ENCODE data around the gene SEMA7A.

The SEMA7A gene

GRCh38 chr15:74429781-74430400 is 3.9 kb downstream of the SEMA7A start:
- DNase-seq: no peak

DNA sequence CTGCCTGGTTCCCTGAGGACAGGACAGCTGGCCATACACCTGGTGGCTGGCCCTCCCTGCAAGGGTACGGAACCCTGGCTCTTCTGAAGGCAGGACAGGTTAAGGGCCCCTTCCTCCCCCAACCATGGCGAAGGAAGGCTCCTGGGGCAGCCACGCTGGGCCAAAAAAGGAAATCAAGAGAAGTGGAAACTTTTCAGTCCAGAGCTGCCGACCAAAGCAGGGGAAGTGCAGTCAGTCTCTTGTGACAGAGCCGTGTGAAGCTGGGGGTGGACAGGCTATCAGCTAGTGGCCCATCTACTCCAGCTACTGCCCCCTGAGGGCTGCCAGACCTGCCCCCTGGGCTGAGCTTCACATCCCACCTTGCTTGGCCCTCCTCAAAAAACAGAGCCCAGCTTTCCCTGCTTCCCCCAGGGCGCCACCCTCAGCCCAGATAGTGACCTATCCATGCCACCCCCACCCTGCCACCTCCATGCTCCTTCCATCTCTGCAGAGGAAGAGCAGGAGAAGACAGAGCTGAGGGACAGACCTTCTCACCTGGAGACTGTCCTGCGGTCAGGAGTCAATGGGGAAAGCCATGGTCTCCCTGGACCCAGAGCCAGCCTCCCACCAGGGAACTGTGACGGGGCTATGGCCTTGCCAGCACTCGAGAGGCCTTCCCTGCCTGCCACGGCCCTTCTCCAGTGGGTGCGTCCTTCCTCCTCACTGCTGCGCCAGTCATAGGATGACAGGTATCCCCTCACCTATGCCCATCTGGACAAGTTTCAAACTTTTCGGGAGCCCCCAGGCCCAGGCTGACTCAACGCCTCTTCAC is 4.6 kb downstream of the SEMA7A start:
- no peak for DNase-seq

GRCh38 chr15:74428442-74428787 is 5.3 kb downstream of the SEMA7A start:
- DNase-seq: no peak

DNA sequence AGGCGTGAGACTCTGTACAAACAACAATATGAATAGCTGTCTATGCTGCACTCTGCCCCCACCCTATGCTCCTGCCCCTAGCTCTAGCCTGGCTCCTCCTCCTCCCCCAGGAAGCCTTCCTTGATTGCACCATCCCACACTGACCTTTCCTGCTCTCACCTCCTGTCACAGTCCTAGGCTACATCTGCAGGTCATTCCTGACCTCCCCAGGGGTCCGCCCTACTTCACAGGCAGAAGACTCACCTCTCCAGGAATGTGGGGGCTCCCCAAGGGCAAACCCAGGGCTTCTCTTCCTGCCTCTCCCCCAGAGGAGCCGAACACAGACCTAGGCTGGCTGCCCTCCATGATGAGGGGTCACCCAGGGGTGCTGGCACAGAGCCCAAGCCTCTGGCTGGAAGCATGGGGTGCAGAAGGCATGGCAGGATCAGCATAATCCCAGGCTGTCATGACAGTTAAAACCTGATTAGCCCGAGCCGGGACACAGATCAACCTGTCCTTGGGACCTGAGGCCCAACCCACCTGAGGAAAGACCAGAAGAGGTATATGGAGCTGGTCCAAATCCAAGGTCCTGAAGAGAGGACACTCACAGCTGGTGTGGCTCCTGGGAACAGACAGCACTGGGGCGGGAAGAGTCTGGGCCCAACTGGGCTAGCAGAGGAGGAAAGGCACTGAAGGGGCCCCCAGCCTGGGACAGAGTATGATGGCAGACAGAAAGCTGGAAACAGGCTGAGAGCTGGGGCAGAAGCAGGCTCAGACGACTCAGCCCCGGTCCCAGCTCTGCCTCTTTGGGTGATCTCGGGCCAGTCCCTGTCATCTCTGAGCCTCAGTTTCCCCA is 5.9 kb downstream of the SEMA7A start:
- DNase-seq: no peak

GRCh38 chr15:74426404-74427281 is 7.1 kb downstream of the SEMA7A start:
- no peak for DNase-seq

GRCh38 chr15:74425630-74426029 is 8.1 kb downstream of the SEMA7A start:
- DNase-seq: no peak

GRCh38 chr15:74424901-74425528 is 8.7 kb downstream of the SEMA7A start:
- no peak for DNase-seq

GRCh38 chr15:74423431-74424257 is 10.1 kb downstream of the SEMA7A start:
- no peak for DNase-seq

DNA sequence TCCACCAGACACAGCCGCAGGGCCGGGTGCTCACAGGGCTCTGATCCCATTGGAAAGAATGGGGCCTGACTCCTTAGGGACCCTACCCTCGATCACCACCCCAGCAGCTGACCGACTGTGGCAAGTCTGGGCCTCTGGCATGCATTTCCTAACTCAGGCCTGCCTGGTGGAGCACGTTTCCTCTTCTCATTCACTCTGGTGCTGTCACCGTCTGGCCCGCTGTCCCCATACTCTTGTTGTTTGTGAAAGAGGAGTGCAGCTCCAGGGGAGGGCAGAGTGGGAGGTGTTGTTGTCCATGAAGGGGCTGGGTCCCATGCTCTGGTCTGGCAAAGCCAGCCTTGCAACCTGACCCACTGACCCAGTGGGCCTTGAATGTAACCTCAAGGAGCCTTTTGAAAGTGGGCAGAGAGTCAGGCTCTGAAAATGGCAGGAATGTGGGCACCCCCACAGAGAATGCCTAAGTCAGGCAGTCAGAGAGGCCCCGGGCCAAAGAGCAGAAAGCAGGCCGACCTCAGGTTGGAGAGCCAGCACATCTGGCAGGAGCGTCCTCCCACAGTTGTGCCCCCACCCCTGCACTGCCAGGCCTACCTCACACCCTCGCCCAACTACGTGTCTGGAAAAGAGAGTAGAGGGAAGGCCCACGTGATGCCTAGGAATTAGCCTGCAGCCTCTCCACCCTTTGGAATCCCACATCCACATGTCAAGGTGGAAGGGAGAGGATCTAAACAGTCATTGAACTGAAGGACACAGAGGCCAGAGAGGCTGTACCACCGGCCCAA is 10.9 kb downstream of the SEMA7A start:
- no peak for DNase-seq

DNA sequence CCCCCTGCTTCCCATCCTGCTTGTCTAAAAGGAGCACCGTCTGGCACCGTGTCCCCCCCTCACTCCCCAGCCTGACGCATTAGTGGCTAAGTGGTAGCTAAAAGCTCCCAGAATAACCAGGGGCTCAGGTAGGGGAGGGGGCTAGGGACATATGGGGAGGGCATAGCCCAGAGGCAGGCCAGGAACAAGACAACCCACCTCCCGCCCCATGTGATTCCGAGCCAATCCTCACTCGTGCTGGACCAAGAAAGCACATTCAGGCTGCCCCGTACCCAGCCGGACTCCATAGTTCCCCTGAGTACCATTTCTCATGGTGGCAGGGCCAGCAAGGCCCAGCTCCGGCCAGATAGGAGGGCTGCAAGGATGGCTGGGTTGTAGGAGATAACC is 11.5 kb downstream of the SEMA7A start:
- no peak for DNase-seq

DNA sequence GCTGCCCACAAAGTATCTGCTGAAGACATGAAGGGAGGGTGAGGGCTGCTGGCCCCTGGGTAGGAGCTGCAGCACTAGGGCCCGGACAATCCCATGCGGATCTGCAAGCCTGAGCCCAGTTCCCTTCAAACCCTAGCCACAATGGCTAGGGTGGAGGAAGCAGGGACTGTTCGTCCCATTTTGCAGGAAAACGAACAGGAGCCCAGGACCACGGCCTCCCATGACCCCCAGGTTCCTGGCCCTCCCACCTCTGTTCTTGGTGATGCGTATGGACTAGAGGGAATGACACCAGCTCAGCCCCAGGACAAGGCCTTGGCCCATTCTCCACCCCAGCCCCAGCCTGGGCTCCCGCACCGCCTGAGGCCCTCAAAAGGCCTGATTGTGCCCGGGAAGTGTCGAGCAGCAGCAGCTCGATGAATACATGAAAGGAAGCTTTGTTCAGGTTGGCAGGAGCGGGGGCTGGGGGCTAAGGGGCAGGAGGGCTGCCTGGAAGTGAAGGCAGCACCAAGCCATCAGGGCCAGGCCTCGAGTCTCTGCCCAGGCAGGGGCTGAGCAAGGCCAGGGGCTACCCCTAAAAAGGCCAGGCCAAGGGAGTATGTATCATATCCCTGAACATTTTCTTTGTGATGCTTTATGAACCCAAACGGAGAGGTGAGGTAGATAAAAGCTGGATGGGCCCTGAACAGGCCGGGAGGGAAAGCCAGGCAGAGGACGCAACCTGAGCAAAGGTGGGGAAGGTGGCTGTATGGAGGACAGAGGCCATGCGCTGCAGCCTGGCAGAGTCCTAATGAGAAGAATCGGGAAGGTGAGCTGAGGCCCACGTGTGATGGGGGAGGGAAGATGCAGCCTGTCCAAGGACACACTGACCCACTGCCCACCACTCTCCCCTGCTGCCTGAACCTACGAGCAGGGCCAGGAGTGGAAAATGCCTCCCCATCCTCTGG is 12.2 kb downstream of the SEMA7A start:
- DNase-seq: no peak

DNA sequence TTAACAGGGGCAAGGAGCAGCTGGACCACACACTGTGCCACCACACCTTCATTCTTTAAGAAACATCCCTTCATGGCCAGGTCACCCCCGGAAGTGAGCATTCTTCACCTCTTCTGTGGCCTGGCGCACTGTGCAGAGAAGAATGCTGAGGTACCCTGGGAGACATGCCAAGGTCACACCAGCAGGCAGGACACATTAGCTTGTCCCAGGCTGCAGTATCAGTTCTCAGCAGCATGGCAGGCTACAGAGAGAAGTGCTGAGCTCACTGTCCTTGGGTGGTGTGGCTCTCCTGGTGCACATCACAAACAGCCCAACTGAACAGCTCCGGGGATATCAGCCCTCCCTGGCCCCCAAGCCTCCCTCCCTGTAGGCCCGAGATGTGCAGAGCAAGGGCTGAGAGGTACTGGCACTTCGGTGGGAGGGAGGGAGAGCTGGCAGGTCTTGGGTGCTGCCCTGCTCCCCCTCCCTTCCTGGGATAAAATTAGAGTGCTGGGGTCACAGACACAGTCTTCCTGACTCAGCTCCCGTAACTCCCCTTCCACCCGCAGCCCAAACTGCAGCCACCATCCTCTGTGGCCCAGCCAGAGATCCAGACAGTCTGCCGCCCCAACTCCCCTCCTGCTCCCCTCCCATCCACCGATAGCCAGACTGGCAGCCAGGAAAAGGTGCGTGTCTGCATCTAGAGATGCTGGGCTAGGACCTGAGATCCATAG is 13.4 kb downstream of the SEMA7A start:
- DNase-seq: no peak

DNA sequence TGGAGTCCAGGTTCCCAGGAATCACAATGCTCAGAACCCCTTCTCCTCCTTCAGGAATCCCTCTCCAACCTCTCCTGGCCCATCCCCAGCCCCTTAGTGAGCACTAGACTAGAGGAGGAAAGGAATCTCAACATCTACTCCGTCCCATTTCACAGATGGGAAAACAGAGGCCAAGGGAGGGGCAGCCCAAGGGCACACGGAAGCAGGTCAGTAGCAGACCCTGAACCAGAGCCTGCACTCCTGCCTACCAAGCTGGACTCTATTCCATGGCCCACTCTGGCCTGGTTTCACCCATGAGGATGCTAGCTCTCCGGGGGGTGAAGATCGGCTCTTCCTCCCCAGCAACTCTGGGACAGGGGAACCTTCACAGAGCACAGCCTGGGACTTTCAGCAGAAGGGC is 14.3 kb downstream of the SEMA7A start:
- DNase-seq: no peak

DNA sequence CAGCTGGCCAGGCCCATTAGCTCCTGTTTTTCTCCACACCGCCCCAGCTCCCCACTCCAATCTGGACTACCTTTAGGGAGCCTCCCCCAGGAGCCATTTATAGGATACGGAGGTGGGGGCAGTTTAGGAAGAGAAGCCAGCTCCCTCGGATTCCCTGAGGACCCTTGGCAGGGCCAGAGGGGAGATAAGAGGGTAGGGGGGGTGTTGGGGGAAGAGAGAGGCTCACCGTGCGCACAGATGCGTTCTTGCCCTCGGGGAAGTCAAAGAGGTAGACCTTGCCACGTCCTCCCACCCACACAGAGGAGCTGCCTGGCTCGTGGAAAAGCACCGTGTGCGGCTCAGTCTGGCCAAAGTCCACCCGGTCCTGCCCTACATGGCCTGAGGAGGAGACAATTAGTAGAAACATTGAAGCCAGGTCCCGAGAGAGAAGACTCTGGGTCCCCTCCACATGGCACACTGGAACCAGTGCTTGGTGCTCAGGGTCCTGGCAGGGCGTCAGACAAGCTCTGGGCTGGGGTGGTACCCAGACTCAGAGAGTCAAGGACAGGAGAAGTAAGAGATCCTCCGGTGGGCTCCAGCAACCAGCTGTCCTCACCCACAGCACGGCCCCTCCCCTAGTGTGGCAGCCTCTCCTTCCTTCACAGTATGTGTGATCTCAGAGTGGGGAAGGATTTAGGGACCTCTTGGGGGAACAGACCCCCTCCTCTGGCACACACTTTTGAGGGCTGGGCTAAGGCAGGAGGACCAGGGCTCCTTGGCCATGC is 15.0 kb downstream of the SEMA7A start:
- DNase-seq: no peak

GRCh38 chr15:74417670-74418069 is 16.1 kb downstream of the SEMA7A start:
- no peak for DNase-seq

DNA sequence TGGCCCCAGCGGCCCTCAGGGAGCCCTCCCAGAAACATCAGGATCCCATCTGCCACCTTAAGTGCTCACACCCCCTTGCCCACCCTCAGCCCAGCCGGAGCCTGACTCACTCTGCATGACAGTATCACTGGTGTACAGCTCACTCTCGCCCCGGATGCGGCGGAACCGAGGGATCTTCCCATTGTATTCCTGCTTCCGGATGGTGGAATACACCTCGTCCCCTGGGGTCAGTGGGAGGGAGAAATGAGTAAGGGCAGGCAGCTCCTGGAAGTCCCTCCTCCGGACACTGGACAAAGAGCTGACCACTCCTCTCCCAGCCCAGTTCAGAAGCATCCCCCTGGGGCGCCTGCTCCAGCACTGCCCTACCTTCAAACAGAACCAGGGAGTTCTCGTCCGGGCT is 16.5 kb downstream of the SEMA7A start:
- DNase-seq: no peak

DNA sequence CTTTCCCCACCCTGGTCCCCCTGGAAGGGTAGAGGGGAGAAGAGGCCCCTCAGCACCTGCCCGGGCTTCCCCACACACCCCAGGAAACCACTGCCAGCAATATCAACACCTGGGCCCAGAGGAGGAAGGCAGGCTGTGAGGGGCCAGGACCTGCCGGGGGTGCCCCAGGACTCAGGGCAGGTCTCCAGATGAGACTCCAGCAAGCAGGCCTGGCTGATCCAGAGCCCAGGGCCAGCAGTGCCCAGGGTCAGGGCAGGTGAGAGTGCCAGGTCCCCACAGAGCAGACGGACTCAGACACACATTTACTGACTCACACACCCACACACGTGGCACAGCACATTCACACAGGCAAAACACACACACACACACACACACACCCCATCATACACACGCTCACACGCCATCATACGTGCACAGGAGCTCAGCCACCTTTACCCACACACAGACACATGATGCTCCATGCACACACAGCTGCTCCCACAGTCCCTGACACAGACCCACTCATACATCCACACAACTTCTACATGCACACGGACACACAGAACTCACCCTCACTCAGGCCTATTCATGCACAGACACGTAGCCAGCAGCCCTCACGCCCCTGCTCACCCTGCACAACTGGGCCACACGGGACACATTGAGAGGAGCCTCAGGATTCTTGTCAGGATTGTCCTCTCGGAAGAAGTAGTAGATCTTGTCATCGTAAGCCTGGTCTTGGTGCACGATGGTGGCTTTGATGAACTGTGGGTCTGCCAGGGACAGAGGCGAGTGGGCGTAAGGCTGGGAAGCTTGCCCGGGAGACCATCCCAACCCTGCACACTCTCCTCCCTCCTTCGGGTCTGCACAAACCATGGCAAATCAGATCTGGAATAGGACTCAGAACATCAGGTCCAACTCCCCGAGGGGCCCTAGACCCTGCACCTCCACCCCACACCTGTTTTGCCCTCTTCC is 17.5 kb downstream of the SEMA7A start:
- DNase-seq: no peak
